Measurements from ENCODE around the gene SPAG8. TPM values are rescaled to one million over a fixed set of nuclear protein-coding genes. Genes with fewer than 3 reads are reported as not detected.

SPAG8 gene
- total RNA-seq, 2 experiments from 2014 or later, result 1.2 to 1.4 TPM

GRCh38 chr9:35845824-35846771 lies 34.0 kb upstream of the SPAG8 start:
- H3K27me3 Mint-ChIP-seq, result no peaks in the 10 kb centered on the region
- H3K4me1 Mint-ChIP-seq, result peaks cover 34% of the 10 kb centered on the region
- CTCF ChIA-PET, result interaction anchor here (1.0 to 2.1 kb wide), 6 partner anchors 9 to 137 kb away, joined by 3 to 11 read pairs (median 6); no protein-coding TSS in a partner anchor
- no peak overlapping the region for H3K27ac Mint-ChIP-seq
- H3K36me3 Mint-ChIP-seq, result no peaks in the 10 kb centered on the region
- ATAC-seq (no peak), DNase-seq (no peak)
- no peak overlapping the region for H3K4me3 Mint-ChIP-seq
- no peaks in the 10 kb centered on the region for H3K9me3 Mint-ChIP-seq (ENCODE audit: low read depth)

- Mint-ChIP-seq H3K36me3 (no peaks in the 10 kb centered on the region), H3K27me3 (no peaks in the 10 kb centered on the region), H3K4me1 (peaks cover 34% of the 10 kb centered on the region), H3K27ac (no peak overlapping the region), H3K4me3 (no peak overlapping the region), H3K9me3 (ENCODE audit: low read depth) (no peaks in the 10 kb centered on the region)
- CTCF ChIA-PET, result interaction anchor here (1.0 to 2.3 kb wide), 7 partner anchors 10 to 138 kb away, joined by 3 to 11 read pairs (median 6); no protein-coding TSS in a partner anchor
- ATAC-seq (peak; percentile 58), DNase-seq (no peak)
Measured at GRCh38 chr9:35844628-35845270, 32.7 kb upstream of the SPAG8 start.

DNA sequence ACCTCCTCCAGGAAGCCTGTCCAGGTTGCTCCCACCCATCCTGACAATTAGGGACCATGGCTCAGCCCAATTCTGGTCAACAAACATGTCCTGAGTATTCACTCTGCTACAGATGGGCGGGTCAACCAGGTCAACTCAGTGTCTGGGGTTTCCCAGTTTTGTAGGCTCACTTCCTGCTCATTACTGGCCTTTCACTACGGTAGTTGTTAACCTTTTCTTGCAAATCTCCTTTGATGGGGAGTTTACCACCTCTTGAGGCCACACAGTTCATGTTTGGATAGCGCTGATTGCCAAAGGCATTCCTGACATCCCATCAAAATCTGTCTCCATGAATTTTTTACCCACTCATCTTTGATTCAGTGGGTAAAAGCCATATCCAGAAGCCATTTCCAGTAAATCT lies 30.7 kb upstream of the SPAG8 start:
- H3K9me3 Mint-ChIP-seq (ENCODE audit: low read depth), result no peaks in the 10 kb centered on the region
- DNase-seq, result no peak
- CTCF ChIA-PET, result interaction anchor here (1.3 to 1.5 kb wide), 2 partner anchors 39 to 180 kb away, joined by 4 to 5 read pairs; no protein-coding TSS in a partner anchor
- no peaks in the 10 kb centered on the region for H3K27me3 Mint-ChIP-seq
- peaks cover 28% of the 10 kb centered on the region for H3K4me1 Mint-ChIP-seq
- H3K36me3 Mint-ChIP-seq, result no peaks in the 10 kb centered on the region
- H3K27ac Mint-ChIP-seq, result no peak overlapping the region
- no peak overlapping the region for H3K4me3 Mint-ChIP-seq
- no peak for ATAC-seq

DNA sequence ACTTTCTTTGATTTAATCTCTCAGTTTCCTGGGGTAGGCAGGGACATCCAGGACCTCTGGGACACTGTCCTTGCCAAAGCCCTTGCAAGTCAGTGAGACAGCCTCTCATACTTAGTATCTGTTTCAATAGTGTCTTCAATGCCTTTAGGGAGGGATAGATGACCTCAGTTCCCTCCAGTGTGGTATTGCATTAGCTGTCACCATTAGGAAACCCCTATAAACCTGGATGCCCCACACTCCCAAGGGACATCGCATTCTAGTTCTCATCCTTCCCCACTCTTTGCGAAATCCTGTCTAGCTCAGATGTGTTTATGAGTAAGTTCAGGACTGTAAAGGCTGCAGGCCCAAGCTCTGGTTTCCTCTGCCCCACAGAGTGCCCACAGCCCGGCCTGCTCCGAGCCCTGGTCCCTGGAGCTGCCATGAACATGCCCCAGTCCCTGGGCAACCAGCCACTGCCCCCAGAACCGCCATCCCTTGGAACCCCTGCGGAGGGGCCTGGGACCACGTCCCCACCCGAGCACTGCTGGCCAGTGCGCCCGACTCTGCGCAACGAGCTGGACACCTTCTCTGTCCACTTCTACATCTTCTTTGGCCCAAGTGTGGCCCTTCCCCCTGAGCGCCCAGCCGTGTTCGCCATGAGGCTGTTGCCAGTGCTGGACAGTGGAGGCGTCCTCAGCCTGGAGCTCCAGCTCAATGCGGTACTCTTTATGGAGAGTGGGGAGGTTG lies 30.1 kb upstream of the SPAG8 start:
- H3K4me3 Mint-ChIP-seq, result no peak overlapping the region
- H3K9me3 Mint-ChIP-seq (ENCODE audit: low read depth), result no peaks in the 10 kb centered on the region
- H3K4me1 Mint-ChIP-seq, result peaks cover 22% of the 10 kb centered on the region
- CTCF ChIA-PET, result interaction anchor here (1.3 to 1.5 kb wide), 2 partner anchors 40 to 181 kb away, joined by 4 to 5 read pairs; no protein-coding TSS in a partner anchor
- ATAC-seq (no peak), DNase-seq (no peak)
- H3K27me3 Mint-ChIP-seq, result no peaks in the 10 kb centered on the region
- no peaks in the 10 kb centered on the region for H3K36me3 Mint-ChIP-seq
- no peak overlapping the region for H3K27ac Mint-ChIP-seq

GRCh38 chr9:35841645-35841900 lies 29.5 kb upstream of the SPAG8 start:
- Mint-ChIP-seq H3K4me1 (peaks cover 21% of the 10 kb centered on the region), H3K27me3 (no peaks in the 10 kb centered on the region), H3K27ac (no peak overlapping the region), H3K9me3 (ENCODE audit: low read depth) (no peaks in the 10 kb centered on the region), H3K36me3 (no peaks in the 10 kb centered on the region), H3K4me3 (no peak overlapping the region)
- no peak for DNase-seq
- CTCF ChIA-PET, result interaction anchor here (1.5 kb wide), 1 partner anchor 181 kb away, joined by 5 read pairs; no protein-coding TSS in a partner anchor
- no peak for ATAC-seq

DNA sequence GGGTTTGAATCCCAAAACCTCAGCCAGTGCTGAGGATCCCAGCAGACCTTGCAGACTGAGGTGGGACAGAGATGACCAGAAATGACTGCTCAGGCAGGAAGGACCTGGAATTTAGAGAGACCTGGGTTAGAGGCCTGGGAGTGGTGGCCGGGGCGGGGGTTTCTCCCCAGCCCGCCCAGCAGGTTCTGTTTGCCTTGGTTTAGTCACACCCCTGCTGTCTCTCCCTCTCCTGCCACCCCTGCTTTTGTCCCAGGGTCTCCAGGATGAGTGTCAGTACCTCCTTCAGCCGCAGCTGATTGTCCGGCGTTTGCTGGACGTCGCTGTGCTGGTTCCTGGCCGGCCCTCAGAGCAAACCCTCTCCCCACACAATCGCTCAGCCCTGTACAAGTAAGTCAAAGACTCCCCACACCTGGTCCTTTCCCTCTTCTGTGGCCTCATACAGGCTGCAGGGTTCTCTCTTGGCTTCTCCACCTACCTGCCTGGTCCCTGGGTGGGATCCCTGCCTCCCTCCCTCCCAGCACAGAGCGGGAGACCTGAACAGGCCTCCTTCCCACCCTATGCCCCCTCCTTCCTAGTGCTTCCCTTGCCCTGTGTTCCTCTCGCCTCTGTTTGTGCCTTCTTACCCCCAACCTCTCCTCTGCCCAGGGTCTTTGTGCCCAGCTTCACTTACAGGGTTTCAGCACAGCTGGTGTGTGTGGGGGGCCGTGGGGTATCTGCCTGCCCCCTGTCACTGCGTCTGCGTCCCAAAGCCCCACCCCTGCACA lies 29.0 kb upstream of the SPAG8 start:
- no peak for ATAC-seq
- Mint-ChIP-seq H3K27ac (no peak overlapping the region), H3K27me3 (no peaks in the 10 kb centered on the region), H3K4me3 (no peak overlapping the region), H3K9me3 (ENCODE audit: low read depth) (no peaks in the 10 kb centered on the region), H3K36me3 (no peaks in the 10 kb centered on the region), H3K4me1 (peaks cover 21% of the 10 kb centered on the region)
- CTCF ChIA-PET, result interaction anchor here (1.6 kb wide), 1 partner anchor 10 kb away, joined by 5 read pairs; no protein-coding TSS in a partner anchor
- DNase-seq, result no peak

DNA sequence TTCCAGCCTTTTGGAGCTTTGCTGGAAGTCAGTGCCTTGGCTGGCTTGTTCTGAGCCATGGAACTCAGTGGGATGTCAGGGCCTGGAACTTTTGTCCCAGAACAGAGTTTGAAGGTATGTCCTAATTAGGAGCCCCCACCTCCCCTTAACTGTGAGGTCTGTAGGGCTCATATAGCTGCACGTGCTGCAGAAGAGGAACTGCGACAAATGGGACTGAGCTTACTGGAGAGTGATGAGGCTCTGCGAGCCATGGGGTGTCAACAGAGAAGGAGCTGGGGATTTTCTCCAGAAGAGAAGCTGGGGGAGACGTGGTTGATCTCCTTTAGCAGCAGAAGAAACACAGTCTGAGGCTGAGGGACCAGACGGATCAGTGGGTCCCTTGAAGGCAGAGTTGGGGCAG lies 27.9 kb upstream of the SPAG8 start:
- H3K4me3 Mint-ChIP-seq, result no peak overlapping the region
- CTCF ChIA-PET, result interaction anchor here (1.6 to 2.8 kb wide), 2 partner anchors 9 to 13 kb away, joined by 5 to 9 read pairs; no protein-coding TSS in a partner anchor
- H3K27me3 Mint-ChIP-seq, result no peaks in the 10 kb centered on the region
- H3K36me3 Mint-ChIP-seq, result no peaks in the 10 kb centered on the region
- H3K9me3 Mint-ChIP-seq (ENCODE audit: low read depth), result no peaks in the 10 kb centered on the region
- H3K27ac Mint-ChIP-seq, result no peak overlapping the region
- no peak for ATAC-seq
- H3K4me1 Mint-ChIP-seq, result peaks cover 12% of the 10 kb centered on the region
- no peak for DNase-seq

GRCh38 chr9:35836595-35836994 lies 24.5 kb upstream of the SPAG8 start:
- Mint-ChIP-seq H3K4me3 (no peak overlapping the region), H3K4me1 (peaks cover 5% of the 10 kb centered on the region), H3K27me3 (no peaks in the 10 kb centered on the region), H3K36me3 (no peaks in the 10 kb centered on the region), H3K9me3 (ENCODE audit: low read depth) (no peaks in the 10 kb centered on the region), H3K27ac (no peak overlapping the region)
- ATAC-seq (no peak), DNase-seq (no peak)
- CTCF ChIA-PET, result interaction anchor here (1.1 to 3.1 kb wide), 6 partner anchors 10 to 140 kb away, joined by 3 to 21 read pairs (median 6); partner anchors contain the start of gene SPAG8

DNA sequence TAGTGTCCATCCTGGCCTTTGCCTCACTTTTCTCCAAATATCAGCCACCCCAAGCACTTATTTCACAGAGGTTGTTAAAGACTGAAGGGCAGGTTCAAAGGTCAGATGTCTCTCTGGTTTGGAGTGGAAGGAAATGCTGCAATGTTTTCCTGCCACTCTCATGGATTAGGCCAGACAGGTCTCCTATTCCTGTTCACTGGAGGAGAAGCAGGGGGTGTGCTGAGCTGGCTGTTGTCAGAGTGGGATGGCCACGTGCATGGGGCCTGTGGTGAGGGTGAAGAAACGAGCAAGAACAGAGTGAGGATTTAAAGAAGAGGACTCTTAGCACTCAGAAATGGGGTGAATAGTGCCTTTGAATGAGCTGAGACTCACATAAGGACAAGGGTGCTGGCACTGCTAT lies 23.7 kb upstream of the SPAG8 start:
- Mint-ChIP-seq H3K27ac (no peak overlapping the region), H3K27me3 (no peaks in the 10 kb centered on the region), H3K4me1 (peaks cover 5% of the 10 kb centered on the region), H3K4me3 (no peak overlapping the region), H3K36me3 (no peaks in the 10 kb centered on the region), H3K9me3 (ENCODE audit: low read depth) (no peaks in the 10 kb centered on the region)
- CTCF ChIA-PET, result interaction anchor here (0.6 to 3.1 kb wide), 13 partner anchors 9 to 178 kb away, joined by 3 to 21 read pairs (median 5); partner anchors contain the start of genes RMRP and SPAG8
- ATAC-seq (no peak), DNase-seq (no peak)

DNA sequence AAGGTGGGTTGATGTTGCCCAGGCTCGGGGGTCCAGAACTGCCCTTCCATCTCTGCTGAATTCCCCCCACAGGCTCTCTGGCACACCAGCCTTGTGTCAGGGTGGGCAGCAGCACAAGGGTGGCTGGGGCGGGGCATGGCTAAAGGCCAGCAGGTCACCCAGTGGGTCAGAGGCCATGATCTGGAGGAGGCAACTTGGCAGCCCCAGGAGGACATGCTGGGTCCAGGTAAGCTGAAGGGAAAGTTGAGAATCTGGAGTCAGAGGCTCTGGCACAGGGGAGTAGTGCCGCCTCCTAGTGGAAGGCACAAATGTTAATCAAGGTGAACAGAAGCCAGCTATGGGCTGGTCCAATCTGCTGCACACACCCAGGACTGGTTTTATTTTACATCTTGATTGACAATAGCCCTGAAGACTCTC lies 23.2 kb upstream of the SPAG8 start:
- DNase-seq, result no peak
- CTCF ChIA-PET, result interaction anchor here (0.6 to 3.1 kb wide), 13 partner anchors 9 to 178 kb away, joined by 3 to 21 read pairs (median 5); partner anchors contain the start of genes RMRP and SPAG8
- H3K4me3 Mint-ChIP-seq, result no peak overlapping the region

DNA sequence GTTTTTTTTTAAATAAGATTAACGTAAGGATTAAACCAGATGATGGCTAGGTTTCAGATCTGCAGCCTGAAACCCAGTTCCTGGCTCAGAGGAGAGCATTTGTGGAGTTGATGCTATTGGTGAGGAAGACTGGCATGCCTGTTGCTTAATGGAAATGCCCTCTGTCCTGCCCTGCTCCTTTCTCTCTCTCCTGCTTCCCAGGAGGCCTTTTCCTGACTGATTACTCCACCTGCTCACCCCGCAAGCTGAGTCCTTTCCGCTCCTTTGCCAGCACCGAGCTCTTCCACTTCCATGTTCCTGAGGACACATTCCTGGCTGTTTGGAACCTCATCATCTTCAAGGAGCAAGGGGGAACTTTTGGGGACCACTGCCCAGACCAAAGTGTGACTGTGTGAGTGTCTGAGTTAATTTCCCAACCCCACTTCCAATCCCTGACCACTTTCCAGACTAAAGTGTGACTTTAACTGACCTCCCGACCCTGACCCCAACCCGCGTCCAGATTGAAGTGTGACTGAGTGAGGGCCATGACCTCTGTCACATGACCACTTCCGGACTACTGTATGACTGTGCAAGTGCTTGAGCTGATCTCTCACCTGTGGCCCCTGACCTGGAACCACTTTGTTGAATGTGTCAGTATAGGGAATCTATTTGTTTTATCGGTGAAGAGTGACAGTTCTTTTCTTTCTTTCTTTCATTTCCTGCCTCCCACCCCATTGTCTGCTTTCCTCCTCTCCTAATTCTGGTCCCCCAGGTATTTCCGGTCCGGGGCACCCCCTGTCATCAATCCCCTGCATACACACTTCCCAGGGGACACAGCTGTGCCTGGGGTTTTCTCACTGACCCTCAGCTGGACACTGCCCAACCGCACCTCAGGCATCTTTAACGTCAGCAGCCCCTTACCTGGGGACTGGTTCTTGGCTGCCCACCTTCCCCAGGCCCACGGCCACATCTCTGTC lies 22.5 kb upstream of the SPAG8 start:
- ATAC-seq (no peak), DNase-seq (no peak)
- peaks cover 9% of the 10 kb centered on the region for H3K4me1 Mint-ChIP-seq
- H3K36me3 Mint-ChIP-seq, result no peaks in the 10 kb centered on the region
- CTCF ChIA-PET, result interaction anchor here (0.8 to 3.1 kb wide), 9 partner anchors 8 to 107 kb away, joined by 3 to 21 read pairs (median 7); partner anchors contain the start of gene SPAG8
- H3K27me3 Mint-ChIP-seq, result no peaks in the 10 kb centered on the region
- H3K4me3 Mint-ChIP-seq, result no peak overlapping the region
- no peaks in the 10 kb centered on the region for H3K9me3 Mint-ChIP-seq (ENCODE audit: low read depth)
- H3K27ac Mint-ChIP-seq, result no peak overlapping the region

More for the DNA sequence above, 23.2 kb upstream of the SPAG8 start:
- no peaks in the 10 kb centered on the region for H3K9me3 Mint-ChIP-seq (ENCODE audit: low read depth)
- peaks cover 5% of the 10 kb centered on the region for H3K4me1 Mint-ChIP-seq
- no peaks in the 10 kb centered on the region for H3K27me3 Mint-ChIP-seq
- H3K27ac Mint-ChIP-seq, result no peak overlapping the region
- H3K36me3 Mint-ChIP-seq, result no peaks in the 10 kb centered on the region
- peak; percentile 50 for ATAC-seq

Measured in activated CD8-positive, alpha-beta memory T cell treated with anti-CD3 and anti-CD28 coated beads, Interleukin-2, amount 10 ng/mL, durations not matched to agents 7 days and 5 days (primary cell).